HG02884 (cell line): Measurements from ENCODE around the gene DHRS12.

Source experiments
- ATAC-seq: cut with Tn5 transposase; IDR thresholded peaks from one replicate; pipeline ENCODE4 v1.9.1; 2021; ENCODE audit warnings: mild to moderate bottlenecking, moderate library complexity; ENCODE audit not compliant: unreplicated experiment

Gene DHRS12

DNA sequence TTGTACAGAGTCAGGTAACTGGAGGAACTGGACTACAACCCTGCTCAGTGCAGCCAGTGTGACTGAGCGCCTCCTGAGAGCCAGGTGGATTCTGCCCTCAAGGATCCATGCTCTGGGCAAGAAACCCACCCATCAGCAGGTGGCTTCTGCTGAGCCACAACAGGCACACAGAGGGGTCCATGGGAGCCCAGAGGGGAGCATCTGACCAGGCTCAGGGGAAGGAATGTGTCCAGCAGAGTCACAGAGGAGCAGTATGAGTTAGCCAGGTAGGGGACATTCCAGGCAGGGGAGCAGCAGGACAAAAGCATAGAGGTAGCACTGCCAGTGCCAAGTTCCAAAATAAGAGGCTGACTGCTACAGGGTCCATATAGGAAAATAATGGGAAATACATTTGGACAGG lies 19.9 kb downstream of the DHRS12 start:
- ATAC-seq, result no peak

DNA sequence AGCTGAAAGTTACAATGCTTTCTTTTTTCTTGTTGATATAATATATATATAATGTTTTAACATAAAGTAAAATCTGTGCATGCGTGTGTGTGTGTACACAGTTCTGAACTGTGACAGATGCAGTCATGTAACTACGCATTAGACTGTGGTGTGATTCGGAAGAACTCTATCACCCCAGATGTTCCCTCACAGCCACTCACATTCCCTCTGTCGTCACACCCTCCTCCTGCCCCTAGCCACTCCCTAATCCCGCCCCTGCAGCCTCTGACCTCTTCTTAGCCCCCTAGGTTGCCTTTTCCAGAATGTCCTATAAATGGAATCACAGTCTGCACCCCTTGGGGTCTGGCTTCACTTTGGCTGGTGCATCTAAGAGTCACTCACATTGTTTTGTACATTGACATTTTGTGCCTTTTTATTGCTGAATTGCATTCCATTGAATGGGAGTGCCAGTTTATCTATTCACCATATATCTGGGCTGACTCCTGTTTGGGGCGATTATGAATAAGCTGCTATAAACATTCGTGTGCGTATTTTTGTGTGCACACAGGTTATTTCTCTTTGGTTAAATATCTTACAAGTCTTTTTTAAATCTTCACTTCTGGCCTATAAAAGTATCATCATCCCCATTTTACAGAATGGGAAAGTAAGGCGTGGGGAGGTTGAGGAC lies 20.4 kb downstream of the DHRS12 start:
- ATAC-seq, result no peak

DNA sequence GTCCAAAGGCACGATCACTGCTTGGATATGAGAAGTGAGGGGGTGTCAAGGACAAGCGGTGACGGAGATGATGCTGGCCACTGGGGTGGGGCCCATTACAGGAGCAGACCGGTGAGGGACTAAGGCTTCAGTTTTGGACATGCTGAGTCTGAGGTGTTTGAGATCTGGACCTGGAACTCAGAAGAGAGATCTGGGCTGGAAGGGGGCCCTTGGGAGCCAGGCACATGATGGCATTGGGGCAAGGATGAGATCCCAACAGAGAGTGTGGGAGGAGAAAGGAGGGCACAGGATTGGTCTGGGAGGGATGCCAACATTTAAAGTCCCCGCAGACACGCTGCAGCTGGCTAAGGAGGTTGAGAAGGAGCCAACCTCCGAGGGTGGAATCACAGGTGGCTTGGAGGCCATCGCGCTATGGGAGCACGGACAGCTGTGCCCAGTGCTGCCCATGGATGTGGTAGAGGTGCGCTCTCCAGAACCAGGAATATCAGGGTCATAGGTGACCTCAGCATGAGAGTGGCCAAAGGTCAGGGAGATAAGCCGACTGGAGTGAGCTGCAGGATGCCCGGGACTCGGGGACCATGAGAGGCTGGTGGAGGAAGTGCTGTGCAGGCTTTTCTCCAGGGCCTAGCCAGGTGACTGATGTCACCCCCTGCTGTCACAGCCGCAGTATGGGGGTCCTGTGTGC lies 21.8 kb downstream of the DHRS12 start:
- no peak for ATAC-seq

DNA sequence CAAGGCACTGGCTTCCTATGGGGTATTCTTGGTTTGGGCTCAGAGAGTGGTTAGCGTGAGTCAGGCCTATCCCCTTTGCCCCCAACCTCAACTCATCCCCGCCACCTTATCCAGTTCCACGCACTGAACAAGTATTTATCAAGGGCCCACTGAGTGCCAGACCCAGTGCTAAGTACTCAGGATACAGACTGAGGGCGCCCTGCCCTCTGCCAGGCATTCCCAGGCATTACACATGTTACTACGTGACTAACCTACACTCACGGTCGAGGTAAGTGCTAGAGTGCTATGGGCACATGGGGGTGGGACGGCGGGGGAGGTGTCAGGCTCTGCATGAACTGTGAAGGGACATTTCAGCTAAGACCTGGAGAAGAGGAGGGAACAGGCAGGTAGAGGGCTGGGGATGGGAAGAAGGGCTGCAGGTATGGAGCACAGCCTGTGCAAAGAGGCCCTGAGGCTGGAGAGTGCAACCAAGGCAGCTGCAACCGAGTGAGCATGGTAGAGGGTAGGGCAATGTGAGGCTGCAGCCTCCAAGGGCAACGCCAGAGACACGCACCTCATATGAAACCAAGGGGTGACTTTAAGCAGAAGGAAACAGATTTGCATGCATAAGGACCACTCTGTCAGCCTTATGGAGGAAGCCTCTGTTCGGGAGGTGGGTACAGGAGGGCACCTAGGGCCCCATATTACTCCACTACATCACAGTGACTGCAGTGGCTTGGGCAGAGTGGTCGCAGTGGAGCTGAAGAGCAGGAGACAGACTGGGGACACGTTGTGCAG lies 22.5 kb downstream of the DHRS12 start:
- no peak for ATAC-seq

DNA sequence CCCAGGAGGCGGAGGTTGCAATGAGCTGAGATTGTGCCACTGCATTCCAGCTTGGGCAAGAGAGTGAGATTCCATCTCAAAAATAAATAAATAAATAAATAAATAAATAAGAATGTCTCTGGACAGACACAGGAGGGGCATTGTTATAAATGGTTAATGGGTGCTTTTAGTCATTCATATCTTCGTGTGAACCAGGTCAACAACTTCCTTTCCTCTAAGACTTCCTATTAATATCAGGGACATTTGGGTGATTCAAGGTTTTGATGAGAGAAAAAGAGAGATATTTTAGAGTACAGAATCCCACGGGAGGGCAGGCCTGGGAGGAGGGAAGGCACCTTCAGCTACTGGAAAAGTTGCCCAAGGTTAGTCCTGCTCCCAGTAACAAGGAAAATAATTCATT lies 23.9 kb downstream of the DHRS12 start:
- ATAC-seq, result no peak

DNA sequence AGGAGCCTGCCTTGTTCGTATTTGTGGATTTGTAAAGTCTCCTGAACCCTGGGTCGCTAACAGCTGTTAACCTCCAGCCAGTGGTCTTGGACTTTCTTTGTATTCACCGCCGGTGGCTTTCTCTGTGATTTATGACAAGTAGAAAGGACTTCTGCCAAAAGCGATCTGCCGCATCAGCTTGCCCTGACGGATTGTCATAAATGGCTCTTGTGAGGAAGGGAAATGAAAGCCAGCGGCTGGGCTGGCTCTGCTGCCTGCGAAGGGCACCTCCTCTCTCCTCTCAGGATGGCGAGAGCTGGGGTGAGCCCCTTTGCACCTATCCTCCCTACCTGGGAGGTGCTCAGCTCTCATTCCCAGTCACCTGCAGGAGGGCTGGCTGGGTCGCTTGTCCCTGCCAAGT lies 25.6 kb downstream of the DHRS12 start:
- ATAC-seq, result no peak

DNA sequence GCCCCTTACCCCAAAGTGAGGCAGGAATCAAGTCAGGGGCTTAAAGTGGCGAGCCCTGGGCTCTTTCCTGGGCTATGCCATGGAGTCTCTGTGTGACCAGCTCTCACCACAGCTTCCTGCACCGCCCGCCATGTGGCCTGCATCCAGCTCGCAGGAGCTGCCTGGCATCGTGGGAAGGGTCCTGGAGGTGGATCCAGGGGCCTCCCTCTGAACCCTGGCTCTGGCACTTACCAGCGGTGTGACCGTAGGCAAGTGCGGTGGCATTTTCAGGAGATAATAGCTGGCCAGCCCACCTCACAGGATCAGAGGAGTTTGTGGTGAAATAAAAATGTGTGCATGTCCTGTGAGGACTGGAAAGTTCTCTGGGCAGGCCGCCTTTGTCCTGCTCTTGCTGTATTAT lies 26.0 kb downstream of the DHRS12 start:
- no peak for ATAC-seq

DNA sequence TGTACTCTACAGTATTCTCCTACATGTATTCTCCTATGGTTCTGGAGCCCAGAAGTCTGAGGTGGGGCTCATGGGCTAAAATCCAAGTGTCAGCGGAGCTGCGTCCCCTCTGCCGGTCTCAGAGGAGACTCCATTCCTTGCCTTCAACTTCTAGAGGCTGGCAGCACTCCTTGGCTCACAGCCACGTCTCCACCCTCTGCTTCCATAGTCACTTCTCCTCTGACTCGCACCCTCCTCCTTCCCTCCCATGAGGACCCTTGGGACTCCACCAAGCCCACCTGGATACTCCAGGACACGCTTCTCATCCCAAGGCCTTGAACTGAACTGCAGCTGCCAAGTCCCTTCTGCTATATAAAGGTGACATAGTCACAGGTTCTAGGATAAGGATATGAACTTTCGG lies 27.8 kb downstream of the DHRS12 start:
- ATAC-seq, result no peak

DNA sequence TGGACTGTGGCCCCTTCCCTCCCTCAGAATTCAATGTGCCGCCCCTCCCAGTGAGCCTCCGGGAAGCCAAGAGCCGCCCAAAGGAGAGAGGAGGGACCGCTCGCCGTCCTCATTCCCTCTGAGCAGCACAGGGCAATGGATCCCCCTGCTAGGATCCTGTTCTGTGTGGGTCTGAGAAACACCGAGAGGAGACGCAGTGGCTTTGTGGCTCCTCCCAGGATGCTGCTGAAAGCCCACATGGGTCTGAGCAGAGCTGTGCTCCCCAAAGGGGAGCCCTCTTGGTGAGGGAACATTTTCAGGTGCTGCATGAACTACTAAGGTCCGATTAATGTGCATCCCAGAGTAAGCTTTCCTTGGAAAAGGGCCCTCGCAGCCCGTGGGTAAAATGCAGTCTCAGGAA lies 30.4 kb downstream of the DHRS12 start:
- no peak for ATAC-seq

DNA sequence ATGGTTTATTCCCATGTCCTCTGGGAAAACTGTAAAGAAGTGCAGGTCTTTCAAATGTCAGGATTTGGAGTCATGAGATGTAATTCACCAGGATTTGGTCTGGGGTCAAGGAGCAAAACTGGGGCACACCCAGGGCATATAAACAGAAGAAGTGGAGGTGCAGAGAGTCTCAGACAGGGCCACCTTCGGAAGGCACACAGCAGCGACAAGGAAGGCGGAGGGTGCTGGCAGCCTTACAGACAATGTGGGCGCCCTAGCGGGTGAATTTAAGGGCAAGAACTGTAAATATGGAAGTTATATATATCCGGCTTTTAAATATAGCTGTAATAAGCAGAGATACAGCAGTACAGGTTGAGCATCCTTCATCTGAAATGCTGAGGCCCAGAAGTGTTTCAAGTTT lies 31.2 kb downstream of the DHRS12 start:
- ATAC-seq, result no peak

DNA sequence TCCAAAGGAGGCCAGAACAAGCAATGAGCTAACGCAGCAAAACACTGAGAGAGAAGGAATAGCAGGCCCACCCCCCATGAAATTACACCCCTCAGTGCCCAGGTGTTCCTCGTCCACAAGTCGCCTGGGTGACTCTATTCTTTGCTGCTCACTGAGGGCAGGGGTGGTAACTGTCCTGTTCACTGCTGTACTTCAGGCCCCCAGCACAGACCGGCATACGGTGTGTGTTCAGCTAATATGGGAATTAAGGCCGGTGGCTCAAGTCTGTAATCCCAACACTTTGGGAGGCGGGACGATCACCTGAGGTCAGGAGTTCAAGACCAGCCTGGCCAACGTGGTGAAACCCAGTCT lies 31.9 kb downstream of the DHRS12 start:
- no peak for ATAC-seq

DNA sequence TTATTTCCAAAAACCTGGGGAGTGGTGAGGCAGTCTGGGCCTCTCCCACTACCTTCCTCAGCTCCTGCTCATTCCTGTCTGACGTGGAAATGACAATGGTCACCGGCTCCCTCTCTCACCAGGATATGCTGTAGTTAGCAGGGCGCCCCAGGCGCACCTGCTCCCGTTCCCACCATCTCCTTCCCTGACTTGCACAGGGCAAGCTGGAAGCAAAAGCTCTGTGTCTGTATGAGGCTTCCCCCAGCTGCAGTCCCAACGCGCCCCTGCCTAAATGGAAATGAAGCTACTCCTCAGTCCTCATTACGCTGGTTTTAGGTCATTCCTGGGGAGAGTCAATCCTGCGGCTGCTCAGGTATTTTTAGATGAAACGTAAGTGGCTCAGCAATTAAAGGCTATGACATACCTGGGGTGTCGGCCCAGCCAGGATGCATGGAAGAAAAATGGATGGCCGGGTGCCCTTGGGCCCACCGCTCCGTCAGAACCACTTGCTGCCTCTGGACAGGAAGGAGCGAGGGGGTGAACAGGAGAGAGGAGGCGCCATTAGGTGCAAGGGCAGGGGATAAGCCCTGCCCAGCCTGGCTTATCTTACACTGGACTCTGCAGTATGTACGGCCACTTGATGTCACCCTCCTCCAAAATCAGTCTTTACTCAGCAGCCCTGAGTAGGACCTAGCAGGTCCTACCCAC lies 32.4 kb downstream of the DHRS12 start:
- no peak for ATAC-seq

DNA sequence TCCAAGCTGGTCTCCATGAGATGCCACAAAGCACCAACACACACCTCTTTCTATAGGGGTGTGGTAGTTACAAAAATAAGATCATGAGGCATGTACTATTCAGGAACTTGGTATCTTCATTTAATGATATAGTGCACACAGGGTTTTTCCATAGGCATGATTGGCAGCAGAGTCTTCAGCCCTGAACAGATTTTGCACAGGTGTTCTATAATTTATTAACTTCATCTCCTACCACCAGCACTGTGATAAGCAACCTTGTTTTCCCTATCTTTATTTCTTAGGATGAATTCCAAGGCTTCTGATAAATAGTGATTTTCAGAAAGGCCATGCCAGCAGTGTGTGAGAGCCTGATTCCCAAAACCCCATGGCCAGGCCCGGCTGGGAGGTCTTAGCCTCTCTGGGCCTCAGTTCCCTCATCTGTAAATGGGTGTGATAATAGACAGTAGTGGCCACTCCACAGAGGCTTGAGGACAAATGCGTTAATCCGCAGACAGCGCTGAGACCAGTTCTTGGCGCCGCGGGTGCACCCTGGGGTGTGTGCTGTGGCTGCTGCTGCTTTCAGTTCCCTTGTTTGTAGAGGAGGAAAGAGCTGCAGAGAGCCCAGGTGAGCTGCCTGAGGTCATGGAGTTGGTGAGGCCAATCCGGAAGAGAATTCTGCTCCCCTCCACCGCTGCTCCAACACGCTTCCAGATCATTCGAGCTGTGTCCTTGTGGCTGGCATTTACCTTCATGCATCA lies 33.1 kb downstream of the DHRS12 start:
- no peak for ATAC-seq

DNA sequence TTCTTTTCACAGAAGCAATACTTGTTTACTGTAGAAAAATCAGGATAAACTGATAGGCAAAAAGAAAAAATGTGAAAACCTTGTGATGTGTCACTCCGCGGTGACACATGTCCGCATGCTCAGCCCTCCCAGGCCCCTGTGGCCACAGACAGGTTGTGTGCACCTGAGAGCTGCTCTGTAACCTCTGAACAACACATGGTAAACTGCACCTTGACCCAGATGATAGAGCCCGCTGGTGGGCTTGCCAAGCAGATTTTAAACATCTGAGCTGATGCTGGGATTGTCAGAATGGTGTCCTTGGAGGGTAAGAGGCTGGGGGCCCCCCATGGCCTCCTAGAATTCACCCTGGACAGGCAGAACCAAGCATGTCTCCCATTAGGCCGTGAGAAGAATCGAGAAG lies 33.8 kb downstream of the DHRS12 start:
- ATAC-seq, result no peak

DNA sequence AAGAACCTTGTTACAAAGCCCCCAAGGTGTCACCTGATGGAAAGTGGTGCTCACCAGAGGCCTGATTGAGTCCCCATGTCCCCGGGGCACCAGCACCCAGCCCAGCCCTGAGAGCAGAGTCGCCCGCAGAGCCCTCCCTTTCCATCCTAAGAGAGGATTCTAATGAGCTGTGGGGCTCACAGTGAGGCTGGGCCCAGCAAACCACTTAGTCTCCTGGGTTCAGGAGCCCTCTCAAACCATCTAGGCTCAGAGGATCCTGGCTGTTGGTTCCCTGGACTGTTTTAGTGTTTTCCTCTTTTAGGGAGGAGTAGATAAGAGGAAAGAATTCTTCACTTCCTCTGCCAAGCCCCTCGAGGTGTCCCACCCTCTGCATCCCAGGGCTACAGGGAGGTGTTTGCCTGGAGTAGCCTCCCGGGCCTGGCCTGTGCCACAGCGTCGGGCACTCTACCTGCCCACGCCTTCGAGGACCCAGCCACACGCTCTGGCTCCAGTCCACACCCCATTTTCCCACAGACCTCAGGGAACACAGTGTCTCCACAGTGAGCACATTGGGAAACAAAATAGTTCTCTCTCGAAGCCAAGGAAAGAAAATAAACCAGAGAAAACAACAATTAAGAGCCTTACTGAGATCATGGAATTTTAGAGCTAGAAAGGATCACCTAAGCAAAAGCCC lies 34.4 kb downstream of the DHRS12 start:
- ATAC-seq, result no peak

DNA sequence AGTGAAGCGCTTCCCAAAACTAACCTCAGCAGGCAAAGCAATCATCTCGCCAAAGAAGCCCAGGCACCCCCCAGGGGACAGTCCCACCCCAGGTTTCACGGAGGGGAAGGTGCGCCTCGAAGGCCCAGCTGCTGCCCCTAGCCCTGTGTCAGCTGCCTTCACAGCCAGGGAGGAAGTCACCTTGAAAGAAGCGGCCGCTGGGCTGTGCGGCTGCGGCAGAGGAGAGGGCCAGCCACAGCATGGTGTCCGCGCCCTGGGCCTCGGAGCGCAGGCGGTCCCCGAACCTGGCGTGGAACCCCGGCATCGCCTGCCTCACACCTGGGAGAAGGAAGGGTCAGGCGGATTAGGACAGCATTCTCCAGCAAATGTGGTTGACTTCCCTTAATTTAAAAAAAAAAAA lies 35.0 kb downstream of the DHRS12 start:
- ATAC-seq, result no peak

DNA sequence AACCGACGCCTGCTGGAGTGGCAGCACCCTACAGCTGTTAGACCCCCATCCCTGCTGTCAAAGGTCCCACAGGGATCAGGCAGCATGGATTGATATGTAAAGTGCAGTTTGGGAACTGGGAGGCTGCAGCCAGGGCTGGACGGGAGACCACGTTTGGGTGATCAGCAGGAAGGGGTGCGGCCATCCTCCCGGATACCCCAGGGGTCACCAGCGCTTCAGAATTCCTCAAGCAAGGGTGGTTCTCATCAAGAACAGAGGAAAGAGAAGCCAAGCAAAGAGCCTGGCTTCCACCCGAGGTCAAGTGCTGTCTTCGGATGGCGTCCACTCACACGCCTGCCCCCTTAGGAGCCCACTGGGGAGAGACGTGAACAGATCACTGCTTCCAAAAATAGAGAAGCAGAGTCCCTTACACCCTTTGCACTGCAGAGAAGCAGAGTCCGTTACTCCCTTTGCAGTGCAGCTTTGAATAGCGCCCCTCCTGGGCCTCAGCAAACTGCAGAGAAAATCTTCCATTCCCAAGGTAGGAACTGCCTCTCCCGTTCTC lies 35.5 kb downstream of the DHRS12 start:
- no peak for ATAC-seq

DNA sequence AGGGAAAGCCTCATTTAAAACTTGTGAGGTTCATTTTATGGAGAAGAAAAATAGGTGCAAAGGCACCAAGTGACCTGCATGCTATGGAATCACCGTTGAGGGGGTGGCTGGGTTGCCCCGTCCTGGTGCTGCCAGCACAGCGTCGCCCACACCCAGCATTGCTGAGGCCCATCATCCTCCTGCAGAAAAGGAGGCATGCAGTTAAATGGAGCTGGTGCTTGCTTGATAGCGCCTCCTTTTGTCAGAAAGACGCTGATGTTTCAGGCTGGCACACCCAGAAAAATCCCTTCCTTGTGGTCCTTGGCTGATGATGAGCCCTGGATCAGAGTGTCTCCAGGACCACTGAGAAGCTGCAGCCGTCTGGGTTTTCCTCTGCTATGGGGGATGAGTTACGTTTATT lies 36.9 kb downstream of the DHRS12 start:
- no peak for ATAC-seq

DNA sequence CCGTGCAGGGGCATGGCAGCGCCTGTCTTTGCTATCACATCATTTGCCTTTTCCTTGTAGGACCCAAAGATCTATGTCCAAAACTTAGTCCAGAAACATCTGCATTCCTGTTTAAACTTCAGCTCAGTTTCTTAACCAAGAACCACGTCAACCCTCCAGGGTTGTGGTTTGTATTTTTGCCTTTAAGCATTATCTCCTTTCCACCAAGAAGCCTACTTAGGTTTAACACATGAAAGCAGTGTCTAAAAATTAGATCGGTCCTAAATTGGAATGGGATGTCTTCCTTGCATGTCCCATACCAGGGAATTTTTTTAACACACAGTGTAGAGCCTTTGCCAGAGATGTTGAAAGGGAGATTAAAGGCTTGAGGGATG lies 38.8 kb downstream of the DHRS12 start:
- no peak for ATAC-seq
